Stimulated activated CD4-positive, alpha-beta T cell treated with anti-CD3 and anti-CD28 coated beads, TNF-alpha, amount 100 ng/mL, for 48 hours (primary cell): ENCODE results near the gene ASAP2.
A peak's percentile ranks its signal among the peaks of the same experiment; 100 is the strongest.

Source experiments
- DNase-seq, 3 donors: peaks; one replicate each; pipeline ENCODE4 v3.0.0-alpha.2; 2020; ENCODE audit warnings: low read depth in 3 of 3

The ASAP2 gene

DNA sequence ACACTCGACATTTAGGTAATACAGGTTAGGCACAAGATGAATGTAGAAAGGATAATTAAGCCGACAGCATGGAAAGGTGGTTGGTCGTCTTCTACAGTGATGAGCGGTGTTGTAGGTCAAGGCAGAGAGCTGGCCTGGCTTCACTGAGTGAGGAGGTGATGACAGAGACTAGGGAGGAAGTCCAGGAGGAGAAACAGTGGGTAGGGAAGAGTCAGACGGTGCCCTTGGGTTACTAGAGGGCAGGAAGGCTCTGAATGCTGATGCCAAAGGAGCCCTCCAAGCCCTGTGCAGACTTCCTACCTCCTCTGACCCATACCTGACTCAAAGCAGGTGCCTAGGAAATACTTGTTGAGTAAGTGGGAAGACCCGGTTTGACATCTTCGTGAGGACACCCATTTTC, 116.0 kb downstream of the ASAP2 start:
- no peak for DNase-seq

GRCh38 chr2:9325428-9325827, 118.8 kb downstream of the ASAP2 start:
- no peak for DNase-seq

- DNase-seq, result no peak
These were observed 120.4 kb downstream of the ASAP2 start for GRCh38 chr2:9326975-9327374.

DNA sequence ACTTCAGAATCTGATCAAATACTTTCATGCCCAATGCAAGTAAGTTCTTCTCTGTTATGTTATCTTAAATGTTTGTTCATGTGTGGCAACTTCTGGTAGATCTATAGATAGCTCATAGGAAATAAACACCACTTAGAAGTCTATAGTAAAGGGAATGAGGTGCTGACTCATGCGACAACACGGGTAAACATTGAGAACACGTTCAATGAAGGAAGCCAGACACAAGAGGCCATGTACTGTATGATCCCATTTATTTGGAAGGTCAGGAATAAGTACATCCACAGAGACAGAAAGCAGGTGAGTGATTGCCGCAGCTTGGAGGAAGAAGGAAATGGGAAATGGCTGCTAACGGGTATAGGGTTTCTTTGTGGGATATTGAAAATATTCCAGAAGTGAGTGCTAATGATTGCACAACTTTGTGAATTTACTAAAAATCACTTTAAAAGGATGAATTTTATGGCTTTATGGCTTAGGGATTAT, 121.3 kb downstream of the ASAP2 start:
- no peak for DNase-seq

DNA sequence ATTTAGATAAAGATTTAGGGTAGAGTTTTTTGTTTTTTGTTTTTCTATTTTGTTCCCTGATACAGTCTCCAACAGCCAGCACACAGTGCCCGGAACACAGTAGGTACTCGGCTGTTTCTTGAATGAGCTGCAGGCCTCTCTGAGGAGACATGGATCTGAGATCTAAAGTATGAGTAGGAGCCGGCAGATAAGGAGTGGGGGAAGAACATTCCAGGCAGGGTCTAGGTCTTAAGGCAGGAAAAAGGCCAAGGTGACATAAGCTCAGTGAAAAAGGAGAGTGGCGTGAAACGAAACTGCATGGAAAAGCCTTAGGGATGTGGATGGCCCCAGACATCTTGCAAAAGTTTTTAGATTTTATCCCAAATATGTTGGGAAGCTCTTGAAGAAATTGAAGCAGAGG, 122.3 kb downstream of the ASAP2 start:
- DNase-seq, result no peak

DNA sequence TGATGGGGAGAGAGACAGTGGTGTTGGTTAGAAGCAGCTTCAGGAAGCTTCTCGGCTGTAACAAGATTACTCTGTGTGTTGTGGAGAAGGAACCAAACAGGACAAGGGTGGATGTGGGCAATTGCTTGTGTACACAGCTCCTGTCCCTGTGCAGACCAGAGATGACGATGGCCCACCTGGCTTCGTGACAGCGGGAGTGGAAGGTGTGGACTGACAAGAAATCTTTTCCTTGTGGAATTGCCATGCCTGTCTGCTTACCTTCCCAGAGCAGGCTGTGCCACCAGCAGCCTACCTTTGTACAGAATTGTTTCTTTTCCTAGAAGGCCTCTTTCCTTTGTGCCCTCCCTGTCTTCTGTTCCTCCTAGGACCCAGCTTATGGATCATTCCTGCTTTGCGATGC, 122.9 kb downstream of the ASAP2 start:
- DNase-seq, result no peak

- DNase-seq, result no peak
These were observed 124.1 kb downstream of the ASAP2 start for GRCh38 chr2:9330612-9331270.

- no peak for DNase-seq
These were observed 125.1 kb downstream of the ASAP2 start for GRCh38 chr2:9331704-9332103.

GRCh38 chr2:9332136-9332852, 125.7 kb downstream of the ASAP2 start:
- DNase-seq, result no peak

GRCh38 chr2:9332853-9333245, 126.2 kb downstream of the ASAP2 start:
- DNase-seq, result no peak

DNA sequence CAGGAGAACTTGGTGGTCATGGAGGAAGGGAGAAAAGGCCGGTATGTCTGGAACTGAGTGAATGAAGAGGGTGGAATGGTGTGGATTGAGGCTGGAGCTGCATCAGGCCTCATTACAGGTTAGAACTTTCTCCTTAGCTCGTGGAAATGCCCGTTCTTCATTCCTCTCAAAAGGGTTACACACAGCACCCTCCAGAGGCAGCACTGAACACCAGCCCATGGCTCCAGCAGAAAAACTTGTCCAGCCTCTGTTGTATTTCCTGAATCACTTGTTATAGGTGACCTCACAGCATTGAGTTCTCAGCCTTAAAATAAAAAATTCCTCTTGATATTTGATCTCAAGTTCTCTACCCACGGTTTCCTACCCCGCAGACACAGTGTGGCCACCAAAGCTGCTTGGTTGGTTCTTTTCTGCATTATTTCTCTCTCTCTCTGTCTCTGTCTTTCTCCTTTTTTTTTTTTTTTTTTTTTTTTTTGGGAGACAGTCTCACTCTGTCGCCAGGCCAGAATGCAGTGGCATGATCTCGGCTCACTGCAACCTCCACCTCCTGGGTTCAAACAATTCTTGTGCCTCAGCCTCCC, 127.1 kb downstream of the ASAP2 start:
- DNase-seq, result no peak

GRCh38 chr2:9334761-9335160, 128.1 kb downstream of the ASAP2 start:
- no peak for DNase-seq

- DNase-seq, result no peak
These were observed 128.8 kb downstream of the ASAP2 start for GRCh38 chr2:9335322-9335832.

DNA sequence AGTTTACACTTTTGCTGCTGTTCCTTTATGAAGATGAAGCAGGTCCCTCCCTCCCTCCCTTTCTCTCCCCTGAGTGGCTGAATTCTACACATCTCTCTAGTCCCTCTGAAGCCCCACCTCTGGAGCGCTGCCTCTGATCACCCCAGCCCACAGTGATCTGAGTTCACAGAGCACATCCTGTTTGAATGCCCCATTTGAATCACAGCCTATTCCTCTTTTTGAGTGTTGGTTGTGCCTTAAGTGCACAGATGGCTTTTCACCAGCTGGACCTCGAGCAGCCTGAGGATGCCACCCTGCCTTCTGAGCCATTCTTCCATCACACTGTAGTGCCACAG, 129.6 kb downstream of the ASAP2 start:
- peak in 1 of 3 donors; percentile 3 for DNase-seq

- DNase-seq, result no peak
These were observed 130.1 kb downstream of the ASAP2 start for GRCh38 chr2:9336576-9337314.

- no peak for DNase-seq
These were observed 131.3 kb downstream of the ASAP2 start for GRCh38 chr2:9337901-9338300.

GRCh38 chr2:9341337-9341887, 134.8 kb downstream of the ASAP2 start:
- no peak for DNase-seq

GRCh38 chr2:9342659-9343058, 136.0 kb downstream of the ASAP2 start:
- no peak for DNase-seq

- DNase-seq, result no peak
These were observed 136.9 kb downstream of the ASAP2 start for GRCh38 chr2:9343524-9343923.

GRCh38 chr2:9344434-9344833, 137.8 kb downstream of the ASAP2 start:
- DNase-seq, result no peak

DNA sequence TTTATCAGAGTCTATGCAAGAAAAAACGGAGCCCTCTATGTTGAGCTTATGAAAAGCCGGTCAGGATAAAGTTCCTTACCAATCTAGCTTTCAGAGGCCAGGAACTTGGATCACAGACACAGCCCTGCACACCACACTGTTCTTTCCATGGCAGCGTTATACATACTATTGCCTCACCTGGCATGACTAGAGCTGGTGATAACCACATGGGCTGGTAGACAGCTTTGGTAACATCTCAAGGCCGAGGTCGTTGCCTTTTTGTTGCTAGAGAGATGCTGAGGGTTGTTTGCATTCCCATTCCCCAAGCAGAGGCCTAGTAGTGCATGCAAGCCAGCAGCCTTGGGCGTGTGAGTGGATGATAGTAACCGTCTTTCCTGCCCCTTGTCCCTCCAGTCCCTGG, 138.7 kb downstream of the ASAP2 start:
- DNase-seq, result no peak

GRCh38 chr2:9345997-9346396, 139.4 kb downstream of the ASAP2 start:
- no peak for DNase-seq
